Activated T-helper 17 cell treated with anti-CD3 and anti-CD28 coated beads, Interleukin-2, amount 50 U/mL, for 72 hours (primary cell): Measurements from ENCODE around the gene ARHGEF11. TPM values are rescaled to one million over a fixed set of nuclear protein-coding genes. Genes with fewer than 3 reads are reported as not detected.

Source experiments
- ATAC-seq: fragments of 150-1000 bp; cut with Tn5 transposase; replicated peaks from 2 replicates; pipeline ENCODE4 v1.10.0; 2021; ENCODE audit warnings: mild to moderate bottlenecking, moderate library complexity
- H3K27ac Mint-ChIP-seq: one replicate; pipeline ENCODE4 v1.8.0; 2022; ENCODE audit warnings: mixed read lengths
- H3K27me3 Mint-ChIP-seq: one replicate; pipeline ENCODE4 v1.8.0; 2022; ENCODE audit warnings: mixed read lengths
- H3K36me3 Mint-ChIP-seq: one replicate; pipeline ENCODE4 v1.8.0; 2022; ENCODE audit warnings: low read depth, mild to moderate bottlenecking, mixed read lengths
- H3K4me1 Mint-ChIP-seq: one replicate; pipeline ENCODE4 v1.8.0; 2022; ENCODE audit warnings: mixed read lengths
- H3K4me3 Mint-ChIP-seq: one replicate; pipeline ENCODE4 v1.8.0; 2022; ENCODE audit warnings: mild to moderate bottlenecking, mixed read lengths
- H3K9me3 Mint-ChIP-seq: one replicate; pipeline ENCODE4 v1.8.0; 2022; ENCODE audit warnings: mixed read lengths
- total RNA-seq, 2 donors: library from RNA; stranded (reverse); gene quantifications; one replicate each; pipeline ENCODE4 v1.2.3, GENCODE V29; 2022

The ARHGEF11 gene
- total RNA-seq, 2 donors from 2014 or later, result 4.1 to 4.7 TPM

DNA sequence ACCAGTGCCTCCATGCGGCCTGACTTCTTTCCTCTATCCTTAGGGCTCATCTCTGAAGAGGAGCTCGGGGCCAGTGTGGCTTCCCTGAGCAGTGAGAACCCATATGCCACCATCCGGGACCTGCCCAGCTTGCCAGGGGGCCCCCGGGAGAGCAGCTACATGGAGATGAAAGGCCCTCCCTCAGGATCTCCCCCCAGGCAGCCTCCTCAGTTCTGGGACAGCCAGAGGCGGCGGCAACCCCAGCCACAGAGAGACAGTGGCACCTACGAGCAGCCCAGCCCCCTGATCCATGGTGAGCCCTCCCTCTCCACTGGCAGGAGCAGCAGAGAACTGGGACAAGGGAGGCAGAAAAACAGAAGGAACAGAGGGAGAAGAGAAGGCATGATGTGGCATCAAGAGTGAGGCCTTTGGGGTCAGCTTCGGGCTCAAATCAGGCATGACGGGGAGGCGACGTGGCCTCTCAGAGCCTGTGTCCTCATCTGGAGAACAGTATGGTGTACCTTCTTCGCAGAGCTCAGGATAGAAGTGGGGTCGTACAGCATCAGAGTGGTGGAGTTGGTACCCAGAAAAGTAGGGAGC lies 131.6 kb downstream of the ARHGEF11 start:
- Mint-ChIP-seq H3K27ac (no peak overlapping the region), H3K36me3 (no peaks in the 10 kb centered on the region), H3K4me1 (no peaks in the 10 kb centered on the region), H3K9me3 (no peaks in the 10 kb centered on the region), H3K4me3 (no peak overlapping the region), H3K27me3 (peaks cover 38% of the 10 kb centered on the region)
- no peak for ATAC-seq

DNA sequence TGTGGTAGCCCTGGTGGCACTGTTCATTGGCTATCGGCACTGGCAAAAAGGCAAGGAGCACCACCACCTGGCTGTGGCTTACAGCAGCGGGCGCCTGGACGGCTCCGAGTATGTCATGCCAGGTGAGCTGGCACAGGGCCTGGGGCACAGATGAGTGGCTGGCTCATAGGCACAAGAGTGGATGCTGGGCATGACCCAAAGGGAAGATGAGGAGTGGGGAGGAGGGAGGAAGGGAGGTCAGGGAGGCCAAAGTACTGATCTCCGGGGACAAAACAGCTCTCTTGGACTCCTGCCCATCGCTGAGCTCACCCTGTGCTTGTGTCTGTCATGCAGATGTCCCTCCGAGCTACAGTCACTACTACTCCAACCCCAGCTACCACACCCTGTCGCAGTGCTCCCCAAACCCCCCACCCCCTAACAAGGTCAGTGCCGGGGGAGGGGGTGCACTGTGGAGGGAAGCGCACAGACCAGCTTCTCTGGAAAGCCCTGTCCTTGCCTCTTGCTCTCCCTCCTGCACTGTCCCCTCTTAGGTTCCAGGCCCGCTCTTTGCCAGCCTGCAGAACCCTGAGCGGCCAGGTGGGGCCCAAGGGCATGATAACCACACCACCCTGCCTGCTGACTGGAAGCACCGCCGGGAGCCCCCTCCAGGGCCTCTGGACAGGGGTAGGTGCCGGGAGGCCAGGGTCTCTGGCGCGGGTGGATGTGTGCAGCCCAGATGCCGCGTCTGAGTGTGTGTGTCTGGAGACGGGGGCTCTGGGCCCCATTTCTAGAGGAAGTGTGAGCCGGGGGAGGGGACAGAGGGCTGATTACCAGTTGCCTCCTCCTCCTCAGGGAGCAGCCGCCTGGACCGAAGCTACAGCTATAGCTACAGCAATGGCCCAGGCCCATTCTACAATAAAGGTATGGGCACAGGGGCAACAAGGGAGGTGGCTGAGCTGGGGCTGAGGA lies 132.4 kb downstream of the ARHGEF11 start:
- no peaks in the 10 kb centered on the region for H3K36me3 Mint-ChIP-seq
- H3K27me3 Mint-ChIP-seq, result peaks cover 36% of the 10 kb centered on the region
- H3K27ac Mint-ChIP-seq, result no peak overlapping the region
- ATAC-seq, result no peak
- no peak overlapping the region for H3K4me3 Mint-ChIP-seq
- no peaks in the 10 kb centered on the region for H3K9me3 Mint-ChIP-seq
- H3K4me1 Mint-ChIP-seq, result no peaks in the 10 kb centered on the region

DNA sequence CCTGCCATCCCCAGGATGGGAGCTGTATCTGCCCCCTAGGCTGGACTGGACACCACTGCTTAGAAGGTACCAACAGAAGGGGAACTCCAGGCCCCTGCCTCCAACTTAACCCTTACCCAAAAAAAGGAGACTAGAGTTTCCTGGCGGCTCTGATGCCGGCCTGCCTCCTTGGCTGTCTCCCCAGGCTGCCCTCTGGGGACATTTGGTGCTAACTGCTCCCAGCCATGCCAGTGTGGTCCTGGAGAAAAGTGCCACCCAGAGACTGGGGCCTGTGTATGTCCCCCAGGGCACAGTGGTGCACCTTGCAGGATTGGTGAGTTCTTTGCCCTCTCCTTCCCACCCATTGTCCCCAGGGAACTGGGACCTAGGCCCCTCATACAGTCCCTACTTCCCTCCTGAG lies 133.2 kb downstream of the ARHGEF11 start:
- no peak overlapping the region for H3K4me3 Mint-ChIP-seq
- no peaks in the 10 kb centered on the region for H3K36me3 Mint-ChIP-seq
- no peak for ATAC-seq
- no peaks in the 10 kb centered on the region for H3K9me3 Mint-ChIP-seq
- H3K4me1 Mint-ChIP-seq, result no peaks in the 10 kb centered on the region
- no peak overlapping the region for H3K27ac Mint-ChIP-seq
- peaks cover 33% of the 10 kb centered on the region for H3K27me3 Mint-ChIP-seq

DNA sequence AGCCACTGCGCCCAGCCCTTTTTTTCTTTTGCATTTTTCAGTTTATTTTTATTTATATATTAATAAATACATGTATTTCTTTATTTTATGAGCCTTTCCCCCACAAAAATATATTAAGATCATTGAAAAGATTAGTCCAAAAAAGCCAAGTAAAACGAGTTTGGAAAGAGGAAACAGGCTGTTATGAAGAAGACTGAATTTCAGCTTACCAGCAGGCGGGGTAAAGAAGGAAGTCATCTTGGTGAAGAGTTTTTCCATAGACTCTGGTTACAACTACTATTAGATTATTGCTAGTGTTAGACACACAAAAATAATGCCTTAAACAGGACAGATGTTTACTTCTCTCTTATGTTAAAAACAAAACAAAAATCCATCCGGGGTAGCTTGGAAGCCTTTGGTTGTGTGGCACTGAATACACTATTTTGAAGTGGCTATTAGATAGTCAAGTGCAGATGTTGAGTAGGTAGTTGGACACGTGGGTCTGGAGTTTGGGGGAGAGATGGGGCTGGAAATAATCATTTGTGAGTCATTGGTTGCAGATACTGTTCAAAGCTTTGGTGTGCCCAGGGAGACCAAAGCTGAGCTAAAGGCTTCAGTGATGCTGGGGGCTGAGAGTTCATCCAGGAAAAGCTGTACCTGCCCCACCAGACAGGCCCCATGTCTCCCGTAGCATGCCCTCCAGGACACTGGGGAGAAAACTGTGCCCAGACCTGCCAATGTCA lies 133.8 kb downstream of the ARHGEF11 start:
- Mint-ChIP-seq H3K27me3 (peaks cover 33% of the 10 kb centered on the region), H3K4me1 (no peaks in the 10 kb centered on the region), H3K4me3 (no peak overlapping the region), H3K9me3 (no peaks in the 10 kb centered on the region), H3K36me3 (no peaks in the 10 kb centered on the region), H3K27ac (no peak overlapping the region)
- no peak for ATAC-seq

DNA sequence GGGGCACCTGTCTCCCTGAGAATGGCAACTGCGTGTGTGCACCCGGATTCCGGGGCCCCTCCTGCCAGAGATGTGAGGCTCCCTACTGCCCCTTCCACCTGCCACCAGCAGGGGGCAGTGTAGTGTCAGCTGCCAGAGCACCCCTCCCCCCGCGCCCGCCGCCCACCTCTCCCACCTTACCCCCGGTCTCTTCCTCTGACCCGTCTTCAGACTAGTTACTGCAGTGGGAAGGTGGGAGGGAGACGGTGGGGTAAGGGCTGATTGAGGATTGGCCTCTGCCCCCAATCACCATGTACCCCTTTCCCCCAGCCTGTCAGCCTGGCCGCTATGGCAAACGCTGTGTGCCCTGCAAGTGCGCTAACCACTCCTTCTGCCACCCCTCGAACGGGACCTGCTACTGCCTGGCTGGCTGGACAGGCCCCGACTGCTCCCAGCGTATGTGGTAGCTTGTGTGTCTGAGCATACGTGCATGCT lies 135.2 kb downstream of the ARHGEF11 start:
- H3K27ac Mint-ChIP-seq, result no peak overlapping the region
- no peaks in the 10 kb centered on the region for H3K9me3 Mint-ChIP-seq
- no peak overlapping the region for H3K4me3 Mint-ChIP-seq
- no peaks in the 10 kb centered on the region for H3K36me3 Mint-ChIP-seq
- H3K4me1 Mint-ChIP-seq, result no peaks in the 10 kb centered on the region
- peaks cover 36% of the 10 kb centered on the region for H3K27me3 Mint-ChIP-seq
- ATAC-seq, result peak; percentile 52

DNA sequence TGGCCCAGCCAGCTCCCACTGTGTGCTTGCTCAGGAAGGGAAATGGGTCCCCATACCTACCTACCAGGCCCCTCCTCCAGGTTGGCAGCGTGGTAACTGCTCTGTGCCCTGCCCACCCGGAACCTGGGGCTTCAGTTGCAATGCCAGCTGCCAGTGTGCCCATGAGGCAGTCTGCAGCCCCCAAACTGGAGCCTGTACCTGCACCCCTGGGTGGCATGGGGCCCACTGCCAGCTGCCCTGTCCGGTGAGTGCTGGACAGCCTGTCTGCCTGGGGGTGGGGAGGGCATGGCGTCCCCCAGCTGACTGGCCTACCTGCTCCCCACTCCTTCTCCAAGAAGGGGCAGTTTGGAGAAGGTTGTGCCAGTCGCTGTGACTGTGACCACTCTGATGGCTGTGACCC lies 135.9 kb downstream of the ARHGEF11 start:
- no peak overlapping the region for H3K27ac Mint-ChIP-seq
- no peak for ATAC-seq
- no peaks in the 10 kb centered on the region for H3K9me3 Mint-ChIP-seq
- no peaks in the 10 kb centered on the region for H3K4me1 Mint-ChIP-seq
- H3K27me3 Mint-ChIP-seq, result peaks cover 29% of the 10 kb centered on the region
- H3K4me3 Mint-ChIP-seq, result no peak overlapping the region
- no peaks in the 10 kb centered on the region for H3K36me3 Mint-ChIP-seq

DNA sequence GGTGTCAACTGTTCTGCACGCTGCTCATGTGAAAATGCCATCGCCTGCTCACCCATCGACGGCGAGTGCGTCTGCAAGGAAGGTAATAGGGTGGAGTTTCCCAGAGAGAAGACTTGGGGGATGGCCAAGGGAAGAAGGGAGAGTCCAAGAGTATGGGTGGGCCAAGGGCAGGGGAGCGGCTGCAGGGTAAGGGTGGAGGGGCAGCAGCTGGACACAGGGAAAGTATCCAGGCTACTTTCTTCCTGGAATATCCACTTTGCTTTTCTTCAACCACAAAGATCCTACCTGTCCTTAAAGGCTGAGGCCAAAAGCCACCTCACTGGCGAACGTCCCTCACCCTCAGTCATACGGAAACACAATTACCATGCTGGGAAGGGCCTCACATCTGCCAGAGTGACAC lies 136.6 kb downstream of the ARHGEF11 start:
- no peaks in the 10 kb centered on the region for H3K36me3 Mint-ChIP-seq
- no peaks in the 10 kb centered on the region for H3K4me1 Mint-ChIP-seq
- ATAC-seq, result no peak
- peaks cover 25% of the 10 kb centered on the region for H3K27me3 Mint-ChIP-seq
- H3K9me3 Mint-ChIP-seq, result no peaks in the 10 kb centered on the region
- H3K4me3 Mint-ChIP-seq, result no peak overlapping the region
- H3K27ac Mint-ChIP-seq, result no peak overlapping the region

DNA sequence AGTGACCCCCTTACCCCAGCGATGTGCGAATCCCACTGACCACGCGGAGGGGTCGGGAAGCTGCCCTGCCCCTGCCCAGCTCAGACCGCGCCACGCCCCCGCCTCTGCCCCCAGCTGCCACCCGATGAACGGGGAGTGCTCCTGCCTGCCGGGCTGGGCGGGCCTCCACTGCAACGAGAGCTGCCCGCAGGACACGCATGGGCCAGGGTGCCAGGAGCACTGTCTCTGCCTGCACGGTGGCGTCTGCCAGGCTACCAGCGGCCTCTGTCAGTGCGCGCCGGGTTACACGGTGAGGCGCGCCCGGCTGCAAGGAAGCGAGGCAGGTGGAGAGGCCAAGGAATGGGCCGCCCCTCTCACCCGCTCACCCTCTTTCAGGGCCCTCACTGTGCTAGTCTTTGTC lies 137.0 kb downstream of the ARHGEF11 start:
- H3K36me3 Mint-ChIP-seq, result no peaks in the 10 kb centered on the region
- no peak overlapping the region for H3K27ac Mint-ChIP-seq
- peaks cover 23% of the 10 kb centered on the region for H3K27me3 Mint-ChIP-seq
- ATAC-seq, result no peak
- no peaks in the 10 kb centered on the region for H3K4me1 Mint-ChIP-seq
- H3K9me3 Mint-ChIP-seq, result no peaks in the 10 kb centered on the region
- H3K4me3 Mint-ChIP-seq, result no peak overlapping the region

DNA sequence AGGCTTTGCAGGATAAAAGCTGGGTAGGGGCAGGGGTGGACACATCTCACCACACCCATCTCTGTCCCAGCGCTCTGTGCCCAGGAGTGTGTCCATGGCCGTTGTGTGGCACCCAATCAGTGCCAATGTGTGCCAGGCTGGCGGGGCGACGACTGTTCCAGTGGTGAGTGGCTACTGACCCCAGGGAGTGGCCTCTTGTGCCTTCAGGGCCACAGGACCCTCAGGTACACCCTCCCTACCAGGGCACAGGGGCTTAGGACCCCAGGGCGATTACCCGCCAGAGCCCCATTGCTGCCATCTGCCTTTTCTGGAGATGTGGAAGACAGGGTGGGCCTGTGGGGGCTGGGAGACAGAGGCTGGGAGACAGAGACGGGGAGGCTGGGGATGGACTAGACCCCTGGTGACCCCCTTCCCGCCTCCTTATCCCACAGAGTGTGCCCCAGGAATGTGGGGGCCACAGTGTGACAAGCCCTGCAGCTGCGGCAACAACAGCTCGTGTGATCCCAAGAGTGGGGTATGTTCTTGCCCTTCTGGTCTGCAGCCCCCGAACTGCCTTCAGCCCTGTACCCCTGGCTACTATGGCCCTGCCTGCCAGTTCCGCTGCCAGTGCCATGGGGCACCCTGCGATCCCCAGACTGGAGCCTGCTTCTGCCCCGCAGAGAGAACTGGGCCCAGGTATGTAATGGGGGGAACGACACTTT lies 139.2 kb downstream of the ARHGEF11 start:
- Mint-ChIP-seq H3K27ac (peak overlapping the region; percentile 70), H3K36me3 (no peaks in the 10 kb centered on the region), H3K27me3 (peaks cover 25% of the 10 kb centered on the region), H3K9me3 (no peaks in the 10 kb centered on the region), H3K4me3 (no peak overlapping the region), H3K4me1 (no peaks in the 10 kb centered on the region)
- ATAC-seq, result no peak

DNA sequence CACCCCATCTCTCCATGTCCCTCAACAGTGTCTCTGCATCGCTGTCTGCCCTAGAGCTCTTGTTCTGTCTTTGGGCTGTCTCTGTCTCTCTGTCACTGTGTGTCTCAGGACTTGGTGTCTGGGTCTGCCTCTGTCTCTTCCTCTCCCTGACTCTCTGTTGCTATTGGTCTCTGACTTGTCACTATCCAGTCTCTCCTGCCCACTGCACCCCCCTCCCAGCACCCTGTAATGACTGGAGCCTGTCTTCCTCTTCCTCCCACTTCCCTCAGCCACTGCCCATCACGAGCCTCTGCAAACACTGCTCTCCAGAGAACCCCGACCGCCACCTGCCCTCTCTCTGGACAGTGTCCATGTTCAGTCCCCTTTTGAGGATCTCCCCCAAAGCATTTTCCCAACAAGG lies 139.9 kb downstream of the ARHGEF11 start:
- Mint-ChIP-seq H3K9me3 (no peaks in the 10 kb centered on the region), H3K4me3 (no peak overlapping the region), H3K36me3 (no peaks in the 10 kb centered on the region), H3K4me1 (no peaks in the 10 kb centered on the region), H3K27ac (no peak overlapping the region), H3K27me3 (peaks cover 25% of the 10 kb centered on the region)
- ATAC-seq, result no peak

DNA sequence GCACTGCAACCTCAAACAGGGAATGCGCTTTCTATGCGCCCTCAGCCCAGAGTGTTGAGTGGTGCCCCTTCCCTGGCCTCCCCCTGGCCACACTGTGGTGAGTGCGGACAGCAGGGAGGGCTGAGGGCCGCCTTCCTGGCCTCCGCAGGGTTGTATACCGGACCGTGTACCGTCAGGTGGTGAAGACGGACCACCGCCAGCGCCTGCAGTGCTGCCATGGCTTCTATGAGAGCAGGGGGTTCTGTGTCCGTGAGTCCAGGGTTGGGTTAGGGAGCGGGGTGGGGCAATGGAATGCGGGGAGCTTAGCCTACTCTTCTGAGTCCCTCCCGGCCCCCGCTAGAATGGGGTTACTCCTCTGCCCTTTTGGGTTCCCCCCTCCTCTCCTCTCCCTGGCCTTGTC lies 140.4 kb downstream of the ARHGEF11 start:
- Mint-ChIP-seq H3K4me1 (no peaks in the 10 kb centered on the region), H3K27ac (no peak overlapping the region), H3K9me3 (no peaks in the 10 kb centered on the region), H3K4me3 (no peak overlapping the region), H3K27me3 (peaks cover 22% of the 10 kb centered on the region), H3K36me3 (no peaks in the 10 kb centered on the region)
- ATAC-seq, result no peak

DNA sequence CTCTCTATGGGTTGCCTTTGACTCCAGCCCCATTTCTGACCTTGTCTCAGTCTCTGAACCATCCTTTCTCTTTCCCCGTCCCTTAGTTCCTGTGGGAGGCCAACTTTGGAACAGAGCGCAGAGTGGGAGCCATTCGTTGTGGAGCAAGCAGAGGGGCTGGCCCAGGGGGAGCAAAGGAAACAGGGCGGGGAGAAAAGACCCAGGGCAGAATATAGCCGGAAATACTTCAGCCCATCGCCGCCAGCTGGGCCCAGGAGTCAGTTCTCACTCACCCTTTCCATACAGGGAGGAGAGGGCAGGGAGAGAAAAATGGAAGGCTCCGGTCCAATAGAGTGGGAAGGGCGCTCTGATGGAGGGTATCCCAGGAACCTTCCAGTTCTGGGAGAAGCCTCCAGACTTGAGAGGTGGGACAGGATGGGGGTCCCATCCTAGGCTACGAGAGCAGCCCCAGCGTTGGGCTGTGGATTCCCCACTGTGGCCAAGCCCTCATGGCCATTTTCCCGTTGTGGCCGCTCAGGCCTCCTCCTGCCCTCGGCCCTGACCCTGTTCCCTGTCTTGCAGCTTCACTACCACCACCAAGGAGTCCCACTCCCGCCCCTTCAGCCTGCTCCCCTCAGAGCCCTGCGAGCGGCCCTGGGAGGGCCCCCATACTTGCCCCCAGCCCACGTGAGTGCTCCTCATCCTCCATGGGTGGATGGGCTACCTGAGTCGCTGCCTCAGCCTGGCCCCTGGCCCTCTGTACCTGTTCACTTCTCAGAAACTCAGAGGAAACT lies 141.2 kb downstream of the ARHGEF11 start:
- H3K9me3 Mint-ChIP-seq, result no peaks in the 10 kb centered on the region
- peaks cover 22% of the 10 kb centered on the region for H3K27me3 Mint-ChIP-seq
- no peak for ATAC-seq
- H3K4me3 Mint-ChIP-seq, result no peak overlapping the region
- no peaks in the 10 kb centered on the region for H3K36me3 Mint-ChIP-seq
- no peaks in the 10 kb centered on the region for H3K4me1 Mint-ChIP-seq
- H3K27ac Mint-ChIP-seq, result no peak overlapping the region

DNA sequence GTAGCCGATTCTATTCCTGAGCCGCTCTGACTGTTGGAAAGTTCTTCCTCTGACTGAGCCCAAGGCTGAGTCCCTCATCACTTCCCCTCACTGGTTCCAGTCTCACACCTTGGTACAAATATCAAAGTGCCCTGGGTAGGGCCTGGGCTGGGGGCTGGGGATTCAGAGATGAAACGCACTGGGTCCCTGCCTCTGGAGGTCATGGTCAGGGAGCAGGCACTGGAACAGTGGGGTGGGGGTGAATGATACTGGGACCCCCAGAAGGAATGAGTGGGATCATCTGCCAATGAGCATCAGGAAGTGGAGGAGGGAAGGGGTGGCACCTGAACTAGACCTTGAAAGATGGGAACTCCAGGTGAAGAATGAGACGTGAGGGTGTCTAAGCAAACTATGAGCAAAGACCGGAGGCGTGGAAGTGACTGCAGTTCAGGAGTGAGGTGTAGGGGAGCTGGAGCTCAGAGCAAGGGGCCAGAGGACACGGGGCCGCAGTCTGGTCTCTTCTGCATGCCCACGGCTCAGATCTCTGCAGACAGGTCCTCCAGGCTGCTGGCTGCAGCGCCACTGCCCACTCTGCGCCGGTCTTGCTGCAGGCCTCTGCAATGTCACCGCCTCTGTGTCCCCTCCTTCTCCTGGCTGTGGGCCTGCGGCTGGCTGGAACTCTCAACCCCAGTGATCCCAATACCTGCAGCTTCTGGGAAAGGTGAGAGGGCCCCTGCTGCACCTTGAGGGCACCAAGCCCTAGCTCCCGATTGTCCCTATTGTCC lies 142.0 kb downstream of the ARHGEF11 start:
- Mint-ChIP-seq H3K4me3 (no peak overlapping the region), H3K27ac (no peak overlapping the region), H3K27me3 (peaks cover 26% of the 10 kb centered on the region), H3K4me1 (peaks cover 4% of the 10 kb centered on the region), H3K9me3 (no peaks in the 10 kb centered on the region), H3K36me3 (no peaks in the 10 kb centered on the region)
- ATAC-seq, result no peak
